Panc1 (cell line): ENCODE data around the gene CLPTM1L. TPM values are rescaled to one million over a fixed set of nuclear protein-coding genes. Genes with fewer than 3 reads are reported as not detected.

Experiments used
- ATAC-seq: fragments of 200-7000 bp; cut with Tn5 transposase; 2 replicates; pipeline ENCODE4 v1.9.1; 2020; ENCODE audit warnings: mild to moderate bottlenecking, moderate library complexity
- BruUV-seq: library from RNA; stranded (reverse); fragments of 400-500 nt; replicated peaks from 2 replicates; lab custom pipeline; 2021; lab: Mats Ljungman, UMichigan
- CTCF ChIA-PET: fragments of 300-600 bp; sonication (Branson Sonifier 250); formaldehyde crosslinking; loops from one replicate; lab custom pipeline; 2022; ENCODE audit warnings: antibody characterized with exemption; lab: Charles Lee
- POLR2A ChIA-PET: fragments of 300-600 bp; sonication (Branson Sonifier 250); formaldehyde crosslinking; loops from one replicate; lab custom pipeline; 2022; ENCODE audit warnings: antibody characterized with exemption; lab: Charles Lee
- DNase-seq: peaks from one replicate; pipeline ENCODE4 v3.0.0-alpha.2; 2010; ENCODE audit warnings: low read depth, low spot score
- H3K27ac ChIP-seq: 2 replicates; pipeline ENCODE4 v1.5.1; 2011; ENCODE audit warnings: mild to moderate bottlenecking, low read length, inconsistent platforms
- H3K27me3 ChIP-seq: fragments of 200-500 bp; sonication (Bioruptor generic); 2 replicates; pipeline ENCODE4 v1.6.0; 2014; ENCODE audit warnings: low read length, inconsistent platforms; ENCODE audit not compliant: control insufficient read depth, insufficient read depth
- H3K36me3 ChIP-seq: fragments of 200-500 bp; sonication (Bioruptor generic); 2 replicates; pipeline ENCODE4 v1.5.1; 2014; ENCODE audit warnings: inconsistent platforms, mild to moderate bottlenecking, low read length, moderate library complexity; ENCODE audit not compliant: control insufficient read depth, insufficient read depth
- H3K4me1 ChIP-seq: 2 replicates; pipeline ENCODE4 v1.5.1; 2011; ENCODE audit warnings: inconsistent platforms, mild to moderate bottlenecking, low read length, moderate library complexity; ENCODE audit not compliant: control insufficient read depth, insufficient read depth
- H3K4me3 ChIP-seq, 2 experiments: 2 replicates each; pipeline ENCODE4 v1.5.1; 2011 to 2012; ENCODE audit warnings: low read depth in 2 of 2, low read length in 2 of 2, mild to moderate bottlenecking in 2 of 2, inconsistent platforms in 1 of 2, moderate library complexity in 1 of 2
- H3K9me3 ChIP-seq: fragments of 200-500 bp; sonication (Bioruptor generic); 2 replicates; pipeline ENCODE4 v1.5.1; 2014; ENCODE audit warnings: low read depth, mild to moderate bottlenecking, inconsistent platforms, low read length, moderate library complexity; ENCODE audit not compliant: control insufficient read depth, insufficient read depth
- CTCF ChIP-seq: fragments of 450-650 bp; IDR thresholded peaks from 2 replicates; pipeline ENCODE4 v1.5.1; 2017; ENCODE audit warnings: mild to moderate bottlenecking
- POLR2AphosphoS5 ChIP-seq: IDR thresholded peaks from 2 replicates; pipeline ENCODE4 v1.6.1; 2012; ENCODE audit warnings: mild to moderate bottlenecking, low read depth, low read length, moderate library complexity
- REST ChIP-seq, 2 experiments: IDR thresholded peaks; 2 replicates each; pipeline ENCODE4 v1.6.1; 2011 to 2012; ENCODE audit warnings: low read depth in 2 of 2, control low read depth in 1 of 2, low read length in 1 of 2, mild to moderate bottlenecking in 1 of 2, moderate library complexity in 1 of 2; ENCODE audit not compliant: insufficient read depth in 1 of 2
- SIN3A ChIP-seq: IDR thresholded peaks from 2 replicates; pipeline ENCODE4 v1.6.1; 2012; ENCODE audit warnings: low read depth, mild to moderate bottlenecking, low read length, moderate library complexity, borderline replicate concordance; ENCODE audit not compliant: insufficient read depth
- TCF7L2 ChIP-seq: IDR thresholded peaks from 2 replicates; pipeline ENCODE4 v1.6.1; 2011; ENCODE audit warnings: mild to moderate bottlenecking, low read depth, low read length, inconsistent platforms
- in situ Hi-C: cut with HindIII; loops from 2 replicates; pipeline ENCODE4 v1.10.0; 2016; ENCODE audit warnings: low sequenced_read_pairs, low pct_unique_long_range_greater_than_20kb
- intact Hi-C: fragments of 100-400 bp; cut with micrococcal nuclease; formaldehyde crosslinking; loops from one replicate; pipeline ENCODE4 v1.10.0; 2022; ENCODE audit not compliant: unreplicated experiment
- total RNA-seq: library from RNA; stranded (reverse); gene quantifications from one replicate; pipeline ENCODE4 v1.2.1, GENCODE V29; 2021; ENCODE audit not compliant: unreplicated experiment

Gene CLPTM1L
- total RNA-seq, 1 experiment from 2014 or later, result 188 TPM

- ChIA-PET CTCF (no interaction called here), POLR2A (no interaction called here)
- Histone ChIP-seq H3K4me3 (no peak overlapping the region), H3K9me3 (no peaks in the 10 kb centered on the region), H3K4me1 (no peaks in the 10 kb centered on the region), H3K36me3 (no peaks in the 10 kb centered on the region), H3K27ac (no peak overlapping the region), H3K27me3 (no peaks in the 10 kb centered on the region)
- TF ChIP-seq REST (IDR thresholded peaks at IDR 0.05; ENCODE audit: insufficient read depth in 1 of 2, low read depth in 2 of 2, low read length in 1 of 2) (no peak), TCF7L2 (no peak), CTCF (no peak), SIN3A (no peak), POLR2AphosphoS5 (no peak)
- DNase-seq (no peak), ATAC-seq (no peak)
- intact Hi-C loops (no loop called here), in situ Hi-C loops (no loop called here)
- BruUV-seq, result no TSS peak
Measured at GRCh38 chr5:1270933-1271914, 73.7 kb downstream of the CLPTM1L start.

GRCh38 chr5:1270426-1270825 lies 74.5 kb downstream of the CLPTM1L start:
- intact Hi-C loops, result no loop called here
- no peak for DNase-seq
- Histone ChIP-seq H3K27ac (no peak overlapping the region), H3K4me3 (no peak overlapping the region), H3K9me3 (no peaks in the 10 kb centered on the region), H3K4me1 (no peaks in the 10 kb centered on the region), H3K36me3 (no peaks in the 10 kb centered on the region), H3K27me3 (no peaks in the 10 kb centered on the region)
- no peak for TF ChIP-seq SIN3A
- TF ChIP-seq REST (IDR thresholded peaks at IDR 0.05; ENCODE audit: insufficient read depth in 1 of 2, low read depth in 2 of 2, low read length in 1 of 2), result no peak
- TF ChIP-seq CTCF, result no peak
- TF ChIP-seq TCF7L2, result no peak
- TF ChIP-seq POLR2AphosphoS5, result no peak
- ChIA-PET CTCF (no interaction called here), POLR2A (no interaction called here)
- no TSS peak for BruUV-seq
- no peak for ATAC-seq
- in situ Hi-C loops, result no loop called here
